Measurements from ENCODE around the gene ARHGAP15. TPM values are rescaled to one million over a fixed set of nuclear protein-coding genes. Genes with fewer than 3 reads are reported as not detected.
A peak's percentile ranks its signal among the peaks of the same experiment; 100 is the strongest.

The ARHGAP15 gene
- total RNA-seq, 1 donor from 2014 or later = 18.5 TPM

DNA sequence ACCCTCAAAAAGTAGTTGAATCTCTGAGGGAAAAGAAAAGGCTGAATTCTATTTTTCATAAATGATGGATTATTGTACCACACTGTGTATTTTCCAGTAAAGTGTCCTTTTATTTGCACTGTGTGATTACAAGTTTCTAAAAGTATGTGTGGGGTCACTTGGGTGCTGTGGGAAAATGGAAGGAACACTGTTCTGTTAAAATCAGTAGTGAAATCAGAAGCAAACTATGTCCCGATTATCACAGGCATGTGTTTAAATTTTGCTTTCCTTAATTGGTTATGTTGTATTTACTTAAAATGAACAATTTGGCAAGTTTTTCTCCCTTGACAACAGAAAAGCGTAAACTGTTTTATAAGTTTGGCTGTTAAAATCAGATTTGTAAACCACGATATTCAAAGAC lies 353.1 kb downstream of the ARHGAP15 start:
- H3K27me3 ChIP-seq (ENCODE audit: low read depth) = no peaks in the 10 kb centered on the region
- H3K4me1 ChIP-seq = no peaks in the 10 kb centered on the region
- no peak overlapping the region for H3K4me3 ChIP-seq
- intact Hi-C loops (cut with DNase I) = no loop called here
- no peaks in the 10 kb centered on the region for H3K9me3 ChIP-seq
- ATAC-seq (peak; percentile 21 to 45), DNase-seq (no peak)
- no peaks in the 10 kb centered on the region for H3K36me3 ChIP-seq
- H3K27ac ChIP-seq = peak overlapping the region; percentile 66
- TF ChIP-seq, protein P1, sequence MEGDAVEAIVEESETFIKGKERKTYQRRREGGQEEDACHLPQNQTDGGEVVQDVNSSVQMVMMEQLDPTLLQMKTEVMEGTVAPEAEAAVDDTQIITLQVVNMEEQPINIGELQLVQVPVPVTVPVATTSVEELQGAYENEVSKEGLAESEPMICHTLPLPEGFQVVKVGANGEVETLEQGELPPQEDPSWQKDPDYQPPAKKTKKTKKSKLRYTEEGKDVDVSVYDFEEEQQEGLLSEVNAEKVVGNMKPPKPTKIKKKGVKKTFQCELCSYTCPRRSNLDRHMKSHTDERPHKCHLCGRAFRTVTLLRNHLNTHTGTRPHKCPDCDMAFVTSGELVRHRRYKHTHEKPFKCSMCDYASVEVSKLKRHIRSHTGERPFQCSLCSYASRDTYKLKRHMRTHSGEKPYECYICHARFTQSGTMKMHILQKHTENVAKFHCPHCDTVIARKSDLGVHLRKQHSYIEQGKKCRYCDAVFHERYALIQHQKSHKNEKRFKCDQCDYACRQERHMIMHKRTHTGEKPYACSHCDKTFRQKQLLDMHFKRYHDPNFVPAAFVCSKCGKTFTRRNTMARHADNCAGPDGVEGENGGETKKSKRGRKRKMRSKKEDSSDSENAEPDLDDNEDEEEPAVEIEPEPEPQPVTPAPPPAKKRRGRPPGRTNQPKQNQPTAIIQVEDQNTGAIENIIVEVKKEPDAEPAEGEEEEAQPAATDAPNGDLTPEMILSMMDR (IDR thresholded peaks at IDR 0.05) = no peak

DNA sequence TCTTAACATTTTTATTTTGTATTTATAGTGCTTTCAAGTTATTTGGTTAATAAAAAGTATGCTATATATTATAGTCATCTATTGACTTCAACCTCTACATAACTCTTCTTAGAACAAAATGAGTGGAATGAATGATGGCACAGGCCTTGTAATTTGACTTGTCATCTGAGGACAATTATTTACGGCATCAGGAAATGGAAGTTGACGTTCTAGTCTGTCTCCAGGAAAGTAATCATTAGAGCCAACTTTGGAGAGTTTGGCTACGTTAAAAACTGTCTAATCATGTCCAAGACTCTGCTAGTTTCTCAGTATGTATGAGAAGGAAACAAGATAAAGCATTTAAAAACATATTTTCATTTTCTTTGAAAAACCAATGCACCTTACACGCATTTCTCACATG lies 353.6 kb downstream of the ARHGAP15 start:
- H3K9me3 ChIP-seq = no peaks in the 10 kb centered on the region
- H3K4me3 ChIP-seq = no peak overlapping the region
- ATAC-seq = no peak
- intact Hi-C loops (cut with DNase I) = no loop called here
- no peak for DNase-seq
- TF ChIP-seq, protein P1 (IDR thresholded peaks at IDR 0.05) = no peak
- peak overlapping the region; percentile 3 for H3K27ac ChIP-seq
- no peaks in the 10 kb centered on the region for H3K4me1 ChIP-seq
- H3K27me3 ChIP-seq (ENCODE audit: low read depth) = no peaks in the 10 kb centered on the region
- no peaks in the 10 kb centered on the region for H3K36me3 ChIP-seq

DNA sequence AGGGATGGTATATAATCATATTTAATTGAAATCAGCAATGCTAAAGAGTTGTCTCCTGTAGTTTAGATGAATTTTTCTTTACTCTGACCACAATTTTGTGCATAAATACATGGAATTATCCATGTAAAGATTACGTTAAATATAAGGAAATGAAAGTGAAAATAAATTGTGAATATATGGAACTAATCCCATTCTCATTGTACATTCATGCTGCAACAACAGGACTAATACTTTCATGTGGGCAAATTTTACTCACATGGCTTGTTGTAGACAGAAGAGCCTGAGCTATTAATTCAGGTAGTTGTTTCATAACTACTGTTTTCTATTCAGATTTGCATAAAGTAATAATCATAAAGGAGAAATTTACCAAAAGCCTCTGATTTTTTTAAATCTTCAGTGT lies 357.8 kb downstream of the ARHGAP15 start:
- TF ChIP-seq, protein P1 (IDR thresholded peaks at IDR 0.05) = no peak
- H3K9me3 ChIP-seq = no peaks in the 10 kb centered on the region
- H3K27ac ChIP-seq = no peak overlapping the region
- H3K4me3 ChIP-seq = no peak overlapping the region
- no peaks in the 10 kb centered on the region for H3K27me3 ChIP-seq (ENCODE audit: low read depth)
- no peaks in the 10 kb centered on the region for H3K4me1 ChIP-seq
- ATAC-seq = no peak
- no peak for DNase-seq
- intact Hi-C loops (cut with DNase I) = no loop called here
- no peaks in the 10 kb centered on the region for H3K36me3 ChIP-seq

DNA sequence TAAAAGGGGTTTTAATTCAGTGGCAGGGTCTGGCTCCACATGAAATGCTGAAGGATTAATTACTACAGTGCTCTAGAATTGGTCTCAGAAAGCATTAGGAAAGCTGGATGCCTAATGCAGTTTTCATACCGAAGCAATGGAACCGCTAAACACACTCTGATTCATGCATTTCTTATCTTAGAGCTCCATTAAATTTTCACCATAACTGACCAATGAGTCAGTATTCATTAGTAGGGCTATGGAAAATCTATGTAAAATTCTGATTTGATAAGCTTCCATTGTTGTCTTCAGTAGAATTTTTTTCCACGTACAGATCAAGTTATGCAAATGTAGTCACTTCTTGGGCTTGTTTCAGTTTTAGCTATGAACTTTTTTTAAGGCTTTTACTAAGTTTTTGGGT lies 359.9 kb downstream of the ARHGAP15 start:
- Histone ChIP-seq H3K4me1 (no peaks in the 10 kb centered on the region), H3K4me3 (no peak overlapping the region), H3K9me3 (no peaks in the 10 kb centered on the region), H3K36me3 (no peaks in the 10 kb centered on the region), H3K27me3 (ENCODE audit: low read depth) (no peaks in the 10 kb centered on the region), H3K27ac (no peak overlapping the region)
- ATAC-seq (no peak), DNase-seq (no peak)
- TF ChIP-seq, protein P1 (IDR thresholded peaks at IDR 0.05) = no peak
- intact Hi-C loops (cut with DNase I) = no loop called here

DNA sequence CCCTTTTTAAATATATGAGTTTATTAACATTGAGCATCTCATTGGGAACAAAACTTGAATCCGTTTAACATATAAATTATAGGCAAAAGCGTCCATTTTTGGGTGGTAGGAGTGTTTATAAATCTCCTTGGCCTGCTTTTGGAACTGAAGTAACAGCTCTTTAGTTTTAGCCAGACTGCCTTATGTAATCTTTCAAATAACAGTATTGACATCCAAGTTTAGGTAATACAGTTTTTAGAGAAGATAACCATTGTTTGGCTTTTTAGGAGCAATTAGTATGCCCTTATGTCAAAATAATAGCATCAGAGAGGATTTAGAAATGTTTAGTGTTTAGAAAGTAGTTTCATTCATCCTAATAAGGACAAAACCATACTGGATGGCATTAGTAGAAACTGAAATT lies 361.9 kb downstream of the ARHGAP15 start:
- Histone ChIP-seq H3K36me3 (no peaks in the 10 kb centered on the region), H3K27me3 (ENCODE audit: low read depth) (no peaks in the 10 kb centered on the region), H3K27ac (no peak overlapping the region), H3K4me3 (no peak overlapping the region), H3K4me1 (no peaks in the 10 kb centered on the region), H3K9me3 (no peaks in the 10 kb centered on the region)
- no peak for ATAC-seq
- TF ChIP-seq, protein P1 (IDR thresholded peaks at IDR 0.05) = no peak
- intact Hi-C loops (cut with DNase I) = no loop called here
- DNase-seq = no peak

DNA sequence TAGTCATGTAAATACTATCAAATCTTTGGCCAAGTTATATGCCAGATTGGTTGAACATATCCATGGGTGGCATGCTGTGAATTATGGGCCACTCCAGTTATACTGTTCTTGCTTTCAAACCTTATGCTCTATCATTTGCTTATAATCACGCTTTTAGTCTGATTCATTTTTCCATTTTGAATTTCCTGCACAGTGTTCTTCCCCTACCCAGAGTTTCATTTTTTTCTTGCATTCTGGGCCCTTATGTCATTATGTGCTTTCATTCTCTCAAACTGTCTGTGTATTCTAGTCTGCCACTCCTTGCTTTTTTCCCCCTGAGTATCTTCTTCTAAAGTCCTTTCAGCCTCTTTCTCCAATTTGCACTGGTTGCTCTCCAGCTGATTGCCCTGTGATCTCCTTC lies 364.1 kb downstream of the ARHGAP15 start:
- Histone ChIP-seq H3K36me3 (no peaks in the 10 kb centered on the region), H3K9me3 (no peaks in the 10 kb centered on the region), H3K27ac (no peak overlapping the region), H3K4me1 (no peaks in the 10 kb centered on the region), H3K27me3 (ENCODE audit: low read depth) (no peaks in the 10 kb centered on the region), H3K4me3 (no peak overlapping the region)
- TF ChIP-seq, protein P1 (IDR thresholded peaks at IDR 0.05) = no peak
- intact Hi-C loops (cut with DNase I) = no loop called here
- DNase-seq (no peak), ATAC-seq (no peak)

Data from lower lobe of right lung (tissue), 2 donors.